HEK293 (cell line): ENCODE measurements around the gene TRPV2.

Source experiments
- CTCF ChIA-PET: fragments of 350-600 bp; formaldehyde crosslinking; extraction: SDS; loops from one replicate; lab custom pipeline; 2021; ENCODE audit warnings: antibody characterized with exemption; lab: Yijun Ruan, JAX
- POLR2A ChIA-PET: fragments of 300-600 bp; formaldehyde crosslinking; extraction: SDS; loops from one replicate; lab custom pipeline; 2020; ENCODE audit warnings: antibody characterized with exemption, inconsistent platforms; lab: Yijun Ruan, JAX
- H3K27ac ChIP-seq: fragments of 200-500 bp; sonication (Bioruptor generic); 2 replicates; pipeline ENCODE4 v1.5.1; 2014; ENCODE audit warnings: low read depth, low read length, control low read depth, inconsistent platforms; ENCODE audit errors: extremely low read depth
- H3K36me3 ChIP-seq, 2 experiments: fragments of 200-500 bp in 1 of 2; sonication (Bioruptor generic) in 1 of 2; 1 replicate in 1 of 2; 2 replicates in 1 of 2; pipeline ENCODE4 v1.5.1; 2014 to 2017; ENCODE audit warnings: inconsistent platforms in 2 of 2, low read length in 2 of 2; ENCODE audit not compliant: control insufficient read depth in 2 of 2, insufficient read depth in 1 of 2
- H3K4me1 ChIP-seq: fragments of 200-500 bp; sonication (Bioruptor generic); 2 replicates; pipeline ENCODE4 v1.5.1; 2014; ENCODE audit warnings: mild to moderate bottlenecking, low read length, inconsistent platforms; ENCODE audit not compliant: control insufficient read depth, insufficient read depth
- H3K4me3 ChIP-seq: 2 replicates; pipeline ENCODE4 v1.5.1; 2011; ENCODE audit warnings: low read depth, mild to moderate bottlenecking, control low read depth, low read length, moderate library complexity
- H3K9me3 ChIP-seq: fragments of 200-500 bp; sonication (Bioruptor generic); 2 replicates; pipeline ENCODE4 v1.5.1; 2014; ENCODE audit warnings: low read depth, low read length, inconsistent platforms; ENCODE audit not compliant: control insufficient read depth, insufficient read depth
- PBX3 ChIP-seq: sonication (generic); formaldehyde crosslinking; IDR thresholded peaks from 2 replicates; pipeline ENCODE4 v1.8.1; 2022; ENCODE audit warnings: mild to moderate bottlenecking, moderate library complexity, missing genetic modification reagents
- SCRT1 ChIP-seq: fragments of 450-650 bp; formaldehyde crosslinking; IDR thresholded peaks from 2 replicates; pipeline ENCODE4 v1.5.1; 2016; ENCODE audit warnings: missing biosample characterization, missing genetic modification characterization, borderline replicate concordance
- SP3 ChIP-seq: fragments of 450-650 bp; formaldehyde crosslinking; IDR thresholded peaks from 2 replicates; pipeline ENCODE4 v1.5.1; 2016; ENCODE audit warnings: missing biosample characterization, missing genetic modification characterization
- ZBTB48 ChIP-seq: fragments of 450-650 bp; formaldehyde crosslinking; IDR thresholded peaks from 2 replicates; pipeline ENCODE4 v1.5.1; 2016; ENCODE audit warnings: missing biosample characterization, missing genetic modification characterization
- ZNF132 ChIP-seq: fragments of 450-650 bp; formaldehyde crosslinking; IDR thresholded peaks from 2 replicates; pipeline ENCODE4 v1.5.1; 2017; ENCODE audit warnings: missing biosample characterization, missing genetic modification characterization, borderline replicate concordance
- ZNF174 ChIP-seq: fragments of 450-650 bp; formaldehyde crosslinking; IDR thresholded peaks from 2 replicates; pipeline ENCODE4 v1.5.0; 2017; ENCODE audit warnings: missing biosample characterization, mild to moderate bottlenecking, missing genetic modification characterization
- ZNF202 ChIP-seq: fragments of 450-650 bp; formaldehyde crosslinking; IDR thresholded peaks from 2 replicates; pipeline ENCODE4 v1.5.1; 2016; ENCODE audit warnings: missing biosample characterization, missing genetic modification characterization, borderline replicate concordance
- ZNF24 ChIP-seq: fragments of 450-650 bp; formaldehyde crosslinking; IDR thresholded peaks from 2 replicates; pipeline ENCODE4 v1.5.1; 2016; ENCODE audit warnings: missing biosample characterization, missing genetic modification characterization
- ZNF292 ChIP-seq: fragments of 450-650 bp; formaldehyde crosslinking; IDR thresholded peaks from 2 replicates; pipeline ENCODE4 v1.5.1; 2016; ENCODE audit warnings: low read depth, missing biosample characterization, missing genetic modification characterization, borderline replicate concordance
- ZNF335 ChIP-seq: fragments of 450-650 bp; formaldehyde crosslinking; conservative IDR thresholded peaks from 2 replicates; pipeline ENCODE4 v1.5.1; 2016; ENCODE audit warnings: missing biosample characterization, missing genetic modification characterization
- ZNF433 ChIP-seq: fragments of 450-650 bp; formaldehyde crosslinking; IDR thresholded peaks from 2 replicates; pipeline ENCODE4 v1.5.1; 2016; ENCODE audit warnings: missing biosample characterization, missing genetic modification characterization, low read depth
- ZNF529 ChIP-seq: fragments of 450-650 bp; formaldehyde crosslinking; IDR thresholded peaks from 2 replicates; pipeline ENCODE4 v1.5.1; 2017; ENCODE audit warnings: missing genetic modification characterization, missing biosample characterization; ENCODE audit not compliant: insufficient replicate concordance
- ZNF704 ChIP-seq: fragments of 450-650 bp; formaldehyde crosslinking; IDR thresholded peaks from 2 replicates; pipeline ENCODE4 v1.5.1; 2016; ENCODE audit warnings: missing biosample characterization, missing genetic modification characterization
- ZNF777 ChIP-seq: fragments of 450-650 bp; formaldehyde crosslinking; IDR thresholded peaks from 2 replicates; pipeline ENCODE4 v1.5.1; 2017; ENCODE audit warnings: missing biosample characterization, missing genetic modification characterization, borderline replicate concordance
- ZNF792 ChIP-seq: fragments of 450-650 bp; formaldehyde crosslinking; IDR thresholded peaks from 2 replicates; pipeline ENCODE4 v1.5.1; 2016; ENCODE audit warnings: missing biosample characterization, missing genetic modification characterization
- TF ChIP-seq, protein P1 (sequence below): fragments of 450-650 bp; formaldehyde crosslinking; IDR thresholded peaks from 2 replicates; pipeline ENCODE4 v1.5.1; 2016; ENCODE audit warnings: missing biosample characterization, missing genetic modification characterization
- TF ChIP-seq, protein P2 (sequence below): fragments of 450-650 bp; formaldehyde crosslinking; IDR thresholded peaks from 2 replicates; pipeline ENCODE4 v1.5.1; 2017; ENCODE audit warnings: missing biosample characterization, missing genetic modification characterization
- TF ChIP-seq, protein P3 (sequence below): fragments of 450-650 bp; formaldehyde crosslinking; IDR thresholded peaks from 2 replicates; pipeline ENCODE4 v1.5.1; 2016; ENCODE audit warnings: missing biosample characterization, missing genetic modification characterization
- TF ChIP-seq, protein P4 (sequence below): fragments of 450-650 bp; formaldehyde crosslinking; IDR thresholded peaks from 2 replicates; pipeline ENCODE4 v1.5.1; 2016; ENCODE audit warnings: missing biosample characterization, missing genetic modification characterization, borderline replicate concordance
- TF ChIP-seq, protein P5 (sequence below): fragments of 450-650 bp; formaldehyde crosslinking; IDR thresholded peaks from 2 replicates; pipeline ENCODE4 v1.5.1; 2017; ENCODE audit warnings: missing biosample characterization, missing genetic modification characterization

TRPV2 gene

GRCh38 chr17:16428098-16428882 lies 12.9 kb downstream of the TRPV2 start (continued):
- TF ChIP-seq ZNF777 (tag by site-specific recombination), result 0 out of 2 replicates have a peak, but pooled peaks have one; percentile 41
- no peak for TF ChIP-seq ZNF529 (tag by site-specific recombination)
- TF ChIP-seq PBX3, result no peak
- TF ChIP-seq SP3, result no peak
- TF ChIP-seq, protein P1, sequence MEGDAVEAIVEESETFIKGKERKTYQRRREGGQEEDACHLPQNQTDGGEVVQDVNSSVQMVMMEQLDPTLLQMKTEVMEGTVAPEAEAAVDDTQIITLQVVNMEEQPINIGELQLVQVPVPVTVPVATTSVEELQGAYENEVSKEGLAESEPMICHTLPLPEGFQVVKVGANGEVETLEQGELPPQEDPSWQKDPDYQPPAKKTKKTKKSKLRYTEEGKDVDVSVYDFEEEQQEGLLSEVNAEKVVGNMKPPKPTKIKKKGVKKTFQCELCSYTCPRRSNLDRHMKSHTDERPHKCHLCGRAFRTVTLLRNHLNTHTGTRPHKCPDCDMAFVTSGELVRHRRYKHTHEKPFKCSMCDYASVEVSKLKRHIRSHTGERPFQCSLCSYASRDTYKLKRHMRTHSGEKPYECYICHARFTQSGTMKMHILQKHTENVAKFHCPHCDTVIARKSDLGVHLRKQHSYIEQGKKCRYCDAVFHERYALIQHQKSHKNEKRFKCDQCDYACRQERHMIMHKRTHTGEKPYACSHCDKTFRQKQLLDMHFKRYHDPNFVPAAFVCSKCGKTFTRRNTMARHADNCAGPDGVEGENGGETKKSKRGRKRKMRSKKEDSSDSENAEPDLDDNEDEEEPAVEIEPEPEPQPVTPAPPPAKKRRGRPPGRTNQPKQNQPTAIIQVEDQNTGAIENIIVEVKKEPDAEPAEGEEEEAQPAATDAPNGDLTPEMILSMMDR (tag by site-specific recombination), result peak; percentile 84
- TF ChIP-seq, protein P2, sequence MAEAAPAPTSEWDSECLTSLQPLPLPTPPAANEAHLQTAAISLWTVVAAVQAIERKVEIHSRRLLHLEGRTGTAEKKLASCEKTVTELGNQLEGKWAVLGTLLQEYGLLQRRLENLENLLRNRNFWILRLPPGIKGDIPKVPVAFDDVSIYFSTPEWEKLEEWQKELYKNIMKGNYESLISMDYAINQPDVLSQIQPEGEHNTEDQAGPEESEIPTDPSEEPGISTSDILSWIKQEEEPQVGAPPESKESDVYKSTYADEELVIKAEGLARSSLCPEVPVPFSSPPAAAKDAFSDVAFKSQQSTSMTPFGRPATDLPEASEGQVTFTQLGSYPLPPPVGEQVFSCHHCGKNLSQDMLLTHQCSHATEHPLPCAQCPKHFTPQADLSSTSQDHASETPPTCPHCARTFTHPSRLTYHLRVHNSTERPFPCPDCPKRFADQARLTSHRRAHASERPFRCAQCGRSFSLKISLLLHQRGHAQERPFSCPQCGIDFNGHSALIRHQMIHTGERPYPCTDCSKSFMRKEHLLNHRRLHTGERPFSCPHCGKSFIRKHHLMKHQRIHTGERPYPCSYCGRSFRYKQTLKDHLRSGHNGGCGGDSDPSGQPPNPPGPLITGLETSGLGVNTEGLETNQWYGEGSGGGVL (tag by site-specific recombination), result no peak
- TF ChIP-seq ZNF792, result no peak

DNA sequence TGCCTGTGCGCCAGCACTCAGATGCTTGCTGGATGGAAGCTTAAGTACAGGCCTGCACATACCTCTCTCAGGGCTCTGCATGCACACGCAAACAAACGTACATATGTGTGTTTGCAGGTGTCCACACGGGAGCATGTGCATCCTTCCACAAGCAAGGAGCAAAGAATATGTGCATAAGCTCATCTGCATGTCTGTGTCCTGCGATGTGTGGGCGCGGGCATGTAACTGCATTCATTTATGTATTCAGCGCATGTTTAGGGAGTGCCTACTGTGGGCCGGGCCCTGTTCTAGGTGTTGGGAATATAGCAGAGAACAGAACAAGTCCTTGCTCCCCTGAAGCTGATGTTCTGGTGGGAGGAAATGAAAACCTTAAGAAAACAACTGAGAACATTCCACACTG lies 13.7 kb downstream of the TRPV2 start:
- CTCF ChIA-PET, result interaction anchor here (0.6 to 2.3 kb wide), 5 partner anchors 9 to 74 kb away, joined by 3 to 19 read pairs (median 9); no protein-coding TSS in a partner anchor
- Histone ChIP-seq H3K9me3 (no peaks in the 10 kb centered on the region), H3K4me1 (no peaks in the 10 kb centered on the region)
- TF ChIP-seq ZNF24 (tag by site-specific recombination), result no peak
- TF ChIP-seq, all 188 proteins: peak for 0
- Histone ChIP-seq H3K4me3 (no peak overlapping the region), H3K27ac (no peak overlapping the region), H3K36me3 (no peaks in the 10 kb centered on the region)
- POLR2A ChIA-PET, result interaction anchor here (1.9 to 3.6 kb wide), 2 partner anchors 10 to 14 kb away, joined by 7 to 41 read pairs; no protein-coding TSS in a partner anchor

GRCh38 chr17:16430650-16431049 lies 15.3 kb downstream of the TRPV2 start:
- Histone ChIP-seq H3K4me3 (no peak overlapping the region), H3K27ac (no peak overlapping the region), H3K9me3 (no peaks in the 10 kb centered on the region), H3K36me3 (no peaks in the 10 kb centered on the region), H3K4me1 (no peaks in the 10 kb centered on the region)
- POLR2A ChIA-PET, result interaction anchor here (0.7 to 3.6 kb wide), 3 partner anchors 8 to 105 kb away, joined by 4 to 41 read pairs (median 4); no protein-coding TSS in a partner anchor
- CTCF ChIA-PET, result interaction anchor here (1.1 kb wide), 1 partner anchor 16 kb away, joined by 3 read pairs; no protein-coding TSS in a partner anchor
- TF ChIP-seq ZNF174 (tag by site-specific recombination) (no peak), ZBTB48 (tag by site-specific recombination) (no peak), ZNF335 (tag by site-specific recombination) (no peak), ZNF202 (tag by site-specific recombination) (no peak), SCRT1 (tag by site-specific recombination) (peak; percentile 95), ZNF704 (tag by site-specific recombination) (no peak), ZNF132 (tag by site-specific recombination) (no peak), ZNF433 (tag by site-specific recombination) (no peak), ZNF292 (tag by site-specific recombination) (no peak)
- TF ChIP-seq, protein P3, sequence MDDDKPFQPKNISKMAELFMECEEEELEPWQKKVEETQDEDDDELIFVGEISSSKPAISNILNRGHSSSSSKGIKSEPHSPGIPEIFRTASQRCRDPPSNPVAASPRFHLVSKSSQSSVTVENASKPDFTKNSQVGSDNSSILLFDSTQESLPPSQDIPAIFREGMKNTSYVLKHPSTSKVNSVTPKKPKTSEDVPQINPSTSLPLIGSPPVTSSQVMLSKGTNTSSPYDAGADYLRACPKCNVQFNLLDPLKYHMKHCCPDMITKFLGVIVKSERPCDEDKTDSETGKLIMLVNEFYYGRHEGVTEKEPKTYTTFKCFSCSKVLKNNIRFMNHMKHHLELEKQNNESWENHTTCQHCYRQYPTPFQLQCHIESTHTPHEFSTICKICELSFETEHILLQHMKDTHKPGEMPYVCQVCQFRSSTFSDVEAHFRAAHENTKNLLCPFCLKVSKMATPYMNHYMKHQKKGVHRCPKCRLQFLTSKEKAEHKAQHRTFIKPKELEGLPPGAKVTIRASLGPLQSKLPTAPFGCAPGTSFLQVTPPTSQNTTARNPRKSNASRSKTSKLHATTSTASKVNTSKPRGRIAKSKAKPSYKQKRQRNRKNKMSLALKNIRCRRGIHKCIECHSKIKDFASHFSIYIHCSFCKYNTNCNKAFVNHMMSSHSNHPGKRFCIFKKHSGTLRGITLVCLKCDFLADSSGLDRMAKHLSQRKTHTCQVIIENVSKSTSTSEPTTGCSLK (tag by site-specific recombination), result no peak
- TF ChIP-seq, protein P4, sequence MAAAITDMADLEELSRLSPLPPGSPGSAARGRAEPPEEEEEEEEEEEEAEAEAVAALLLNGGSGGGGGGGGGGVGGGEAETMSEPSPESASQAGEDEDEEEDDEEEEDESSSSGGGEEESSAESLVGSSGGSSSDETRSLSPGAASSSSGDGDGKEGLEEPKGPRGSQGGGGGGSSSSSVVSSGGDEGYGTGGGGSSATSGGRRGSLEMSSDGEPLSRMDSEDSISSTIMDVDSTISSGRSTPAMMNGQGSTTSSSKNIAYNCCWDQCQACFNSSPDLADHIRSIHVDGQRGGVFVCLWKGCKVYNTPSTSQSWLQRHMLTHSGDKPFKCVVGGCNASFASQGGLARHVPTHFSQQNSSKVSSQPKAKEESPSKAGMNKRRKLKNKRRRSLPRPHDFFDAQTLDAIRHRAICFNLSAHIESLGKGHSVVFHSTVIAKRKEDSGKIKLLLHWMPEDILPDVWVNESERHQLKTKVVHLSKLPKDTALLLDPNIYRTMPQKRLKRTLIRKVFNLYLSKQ (tag by site-specific recombination), result no peak
- TF ChIP-seq, protein P5, sequence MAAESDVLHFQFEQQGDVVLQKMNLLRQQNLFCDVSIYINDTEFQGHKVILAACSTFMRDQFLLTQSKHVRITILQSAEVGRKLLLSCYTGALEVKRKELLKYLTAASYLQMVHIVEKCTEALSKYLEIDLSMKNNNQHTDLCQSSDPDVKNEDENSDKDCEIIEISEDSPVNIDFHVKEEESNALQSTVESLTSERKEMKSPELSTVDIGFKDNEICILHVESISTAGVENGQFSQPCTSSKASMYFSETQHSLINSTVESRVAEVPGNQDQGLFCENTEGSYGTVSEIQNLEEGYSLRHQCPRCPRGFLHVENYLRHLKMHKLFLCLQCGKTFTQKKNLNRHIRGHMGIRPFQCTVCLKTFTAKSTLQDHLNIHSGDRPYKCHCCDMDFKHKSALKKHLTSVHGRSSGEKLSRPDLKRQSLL, result no peak
